CD4-positive, alpha-beta T cell (primary cell): Measurements from ENCODE around the gene CD6. TPM values are rescaled to one million over a fixed set of nuclear protein-coding genes. Genes with fewer than 3 reads are reported as not detected.

Experiments used
- ATAC-seq: fragments of 200-7000 bp; cut with Tn5 transposase; one replicate; pipeline ENCODE4 v1.10.0; 2022; ENCODE audit warnings: mild to moderate bottlenecking; ENCODE audit not compliant: poor library complexity
- CTCF ChIA-PET: fragments of 350-600 bp; sonication (Branson Sonifier 250); formaldehyde crosslinking; loops from one replicate; lab custom pipeline; 2021; ENCODE audit warnings: antibody characterized with exemption, inconsistent platforms; lab: Charles Lee
- POLR2A ChIA-PET: fragments of 350-600 bp; sonication (Branson Sonifier 250); formaldehyde crosslinking; loops from one replicate; lab custom pipeline; 2021; ENCODE audit warnings: antibody characterized with exemption, inconsistent platforms; lab: Charles Lee
- DNase-seq, 14 experiments: peaks; one replicate each; pipeline ENCODE4 v3.0.0-alpha.2; 2013 to 2020; ENCODE audit warnings: mixed read lengths in 2 of 14
- H3K27ac ChIP-seq, 2 donors: one replicate each; pipeline versions ENCODE4 v1.5.1 to v1.7.0; 2013; ENCODE audit warnings: low read length in 2 of 2, low read depth in 1 of 2, mild to moderate bottlenecking in 1 of 2
- H3K27me3 ChIP-seq, 2 experiments: 1 replicate in 1 of 2; 2 replicates in 1 of 2; pipeline versions ENCODE4 v1.6.1 to v1.7.0; 2013; ENCODE audit warnings: low read length in 2 of 2, control low read depth in 1 of 2, mild to moderate bottlenecking in 1 of 2, moderate library complexity in 1 of 2; ENCODE audit not compliant: insufficient read depth in 2 of 2, control insufficient read depth in 1 of 2
- H3K36me3 ChIP-seq: one replicate; pipeline ENCODE4 v1.6.1; 2013; ENCODE audit warnings: low read length, control low read depth; ENCODE audit not compliant: insufficient read depth
- H3K4me1 ChIP-seq: one replicate; pipeline ENCODE4 v1.6.1; 2013; ENCODE audit warnings: low read length, control low read depth; ENCODE audit not compliant: insufficient read depth
- H3K4me3 ChIP-seq: one replicate; pipeline ENCODE4 v1.5.1; 2013; ENCODE audit warnings: mild to moderate bottlenecking, low read length, moderate library complexity
- H3K9me3 ChIP-seq, 2 experiments: 1 replicate in 1 of 2; 2 replicates in 1 of 2; pipeline versions ENCODE4 v1.6.1 to v1.7.0; 2013; ENCODE audit warnings: low read length in 2 of 2, mild to moderate bottlenecking in 2 of 2, control low read depth in 1 of 2, moderate library complexity in 1 of 2; ENCODE audit not compliant: control insufficient read depth in 1 of 2, insufficient read depth in 1 of 2
- H3K27ac Mint-ChIP-seq: one replicate; pipeline ENCODE4 v1.8.0; 2020; ENCODE audit warnings: mixed read lengths
- H3K27me3 Mint-ChIP-seq: one replicate; pipeline ENCODE4 v1.8.0; 2021; ENCODE audit warnings: mixed read lengths
- H3K36me3 Mint-ChIP-seq: one replicate; pipeline ENCODE4 v1.8.0; 2021; ENCODE audit warnings: low read depth, mixed read lengths
- H3K4me1 Mint-ChIP-seq: one replicate; pipeline ENCODE4 v1.8.0; 2021; ENCODE audit warnings: low read depth, mixed read lengths
- H3K4me3 Mint-ChIP-seq: one replicate; pipeline ENCODE4 v1.8.0; 2020; ENCODE audit warnings: mild to moderate bottlenecking, mixed read lengths
- H3K9me3 Mint-ChIP-seq: one replicate; pipeline ENCODE4 v1.8.0; 2020; ENCODE audit warnings: mixed read lengths
- intact Hi-C, 2 experiments: fragments of 100-400 bp; cut with DNase I in 1 of 2; cut with micrococcal nuclease in 1 of 2; formaldehyde crosslinking; loops; one replicate each; pipeline versions ENCODE4 v1.15.1 to v1.9.0; 2023 to 2025; cut with DNase I, micrococcal nuclease
- total RNA-seq, 174 experiments: library from RNA in 2 of 174; stranded (reverse) in 2 of 174; gene quantifications; one replicate each; pipeline ENCODE4 v1.2.3 and lab custom pipeline; 2021 to 2026
- TF ChIP-seq, protein P1 (sequence below): fragments of 200-600 bp; IDR thresholded peaks from one replicate; pipeline ENCODE4 v1.8.0; 2022; ENCODE audit warnings: antibody characterized with exemption, mild to moderate bottlenecking

CD6 gene
- total RNA-seq, 2 experiments from 2014 or later, result 814 to 827 TPM

DNA sequence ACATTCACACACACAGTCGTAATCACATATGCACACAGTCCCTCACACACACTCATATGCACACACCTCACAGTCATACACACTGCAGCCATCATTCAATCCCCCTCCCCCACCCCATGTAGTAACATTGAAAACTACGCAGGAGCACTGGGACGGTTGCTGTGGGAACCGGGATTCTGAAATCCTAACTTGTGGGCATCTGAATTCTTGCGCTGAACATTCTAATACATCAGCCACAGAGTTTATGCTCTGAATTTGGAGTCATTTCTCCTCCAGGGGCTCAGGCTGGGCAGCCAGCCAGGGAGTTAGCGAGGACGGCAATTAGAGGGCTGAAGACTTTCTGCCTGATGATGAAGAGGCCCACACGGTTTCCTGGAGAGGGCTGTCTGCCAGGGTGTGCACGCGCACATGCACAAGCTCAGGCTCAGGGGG is 32.7 kb downstream of the CD6 start:
- peaks cover 69% of the 10 kb centered on the region for H3K36me3 ChIP-seq
- H3K27ac ChIP-seq, result peak overlapping the region; percentile 63 to 71
- TF ChIP-seq, protein P1, sequence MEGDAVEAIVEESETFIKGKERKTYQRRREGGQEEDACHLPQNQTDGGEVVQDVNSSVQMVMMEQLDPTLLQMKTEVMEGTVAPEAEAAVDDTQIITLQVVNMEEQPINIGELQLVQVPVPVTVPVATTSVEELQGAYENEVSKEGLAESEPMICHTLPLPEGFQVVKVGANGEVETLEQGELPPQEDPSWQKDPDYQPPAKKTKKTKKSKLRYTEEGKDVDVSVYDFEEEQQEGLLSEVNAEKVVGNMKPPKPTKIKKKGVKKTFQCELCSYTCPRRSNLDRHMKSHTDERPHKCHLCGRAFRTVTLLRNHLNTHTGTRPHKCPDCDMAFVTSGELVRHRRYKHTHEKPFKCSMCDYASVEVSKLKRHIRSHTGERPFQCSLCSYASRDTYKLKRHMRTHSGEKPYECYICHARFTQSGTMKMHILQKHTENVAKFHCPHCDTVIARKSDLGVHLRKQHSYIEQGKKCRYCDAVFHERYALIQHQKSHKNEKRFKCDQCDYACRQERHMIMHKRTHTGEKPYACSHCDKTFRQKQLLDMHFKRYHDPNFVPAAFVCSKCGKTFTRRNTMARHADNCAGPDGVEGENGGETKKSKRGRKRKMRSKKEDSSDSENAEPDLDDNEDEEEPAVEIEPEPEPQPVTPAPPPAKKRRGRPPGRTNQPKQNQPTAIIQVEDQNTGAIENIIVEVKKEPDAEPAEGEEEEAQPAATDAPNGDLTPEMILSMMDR, result no peak
- Mint-ChIP-seq H3K36me3 (peaks cover 93% of the 10 kb centered on the region), H3K27ac (peak overlapping the region; percentile 95), H3K4me3 (peak overlapping the region; percentile 86), H3K27me3 (no peaks in the 10 kb centered on the region), H3K4me1 (peaks cover 92% of the 10 kb centered on the region), H3K9me3 (no peaks in the 10 kb centered on the region)
- DNase-seq, result peak in 11 of 14 experiments; percentile 40 to 73 (median 55)
- peak overlapping the region; percentile 30 for H3K4me3 ChIP-seq
- ChIA-PET POLR2A (interaction anchor here (0.7 to 5.5 kb wide), 11 partner anchors 10 to 109 kb away, joined by 3 to 47 read pairs (median 5); partner anchors contain the start of gene CD5), CTCF (interaction anchor here (0.8 to 1.7 kb wide), 3 partner anchors 14 to 35 kb away, joined by 3 to 7 read pairs (median 3); no protein-coding TSS in a partner anchor)
- peaks cover 89% of the 10 kb centered on the region for H3K4me1 ChIP-seq
- intact Hi-C loops, result loop anchor here (2.0 kb wide), 4 partner anchors 13 to 33 kb away; partner anchors contain the start of gene CD6 (in 2 of the 2)
- H3K27me3 ChIP-seq, result no peaks in the 10 kb centered on the region
- ATAC-seq, result peak; percentile 59
- H3K9me3 ChIP-seq, result no peaks in the 10 kb centered on the region

DNA sequence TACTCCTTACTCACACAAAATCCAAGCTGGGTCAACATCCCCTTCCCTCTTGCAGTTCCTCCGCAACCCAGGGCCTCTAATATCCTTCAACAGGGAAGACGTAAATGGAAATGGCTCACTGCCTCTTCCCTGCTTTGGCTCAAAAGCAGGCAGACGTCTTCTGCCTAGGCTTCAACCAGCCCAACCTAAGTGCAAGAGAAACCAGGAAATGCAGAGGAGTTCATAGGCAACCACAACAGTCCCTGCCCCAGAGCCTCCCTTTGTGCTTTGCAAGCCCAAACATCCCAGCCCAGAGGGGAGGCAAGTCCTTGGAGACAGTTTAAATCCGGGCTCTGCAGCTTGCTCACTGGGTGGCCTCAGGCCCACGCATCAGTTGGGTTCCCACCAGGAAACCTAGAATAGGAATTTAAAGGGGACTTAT is 33.3 kb downstream of the CD6 start:
- Histone ChIP-seq H3K36me3 (peaks cover 74% of the 10 kb centered on the region), H3K4me3 (peak overlapping the region; percentile 30), H3K9me3 (no peaks in the 10 kb centered on the region), H3K27ac (peak overlapping the region; percentile 63 to 71), H3K4me1 (peaks cover 89% of the 10 kb centered on the region), H3K27me3 (no peaks in the 10 kb centered on the region)
- H3K4me1 Mint-ChIP-seq, result peaks cover 89% of the 10 kb centered on the region
- peaks cover 93% of the 10 kb centered on the region for H3K36me3 Mint-ChIP-seq
- intact Hi-C loops, result loop anchor here (2.0 kb wide), 4 partner anchors 14 to 34 kb away; partner anchors contain the start of gene CD6 (in 2 of the 2)
- H3K9me3 Mint-ChIP-seq, result no peaks in the 10 kb centered on the region
- peak overlapping the region; percentile 95 for H3K27ac Mint-ChIP-seq
- CTCF ChIA-PET, result interaction anchor here (0.8 to 1.7 kb wide), 3 partner anchors 35 to 125 kb away, joined by 3 to 7 read pairs (median 3); no protein-coding TSS in a partner anchor
- DNase-seq (peak in 7 of 14 experiments; percentile 35 to 77 (median 61)), ATAC-seq (peak; percentile 70)
- H3K27me3 Mint-ChIP-seq, result no peaks in the 10 kb centered on the region
- H3K4me3 Mint-ChIP-seq, result peak overlapping the region; percentile 86
- POLR2A ChIA-PET, result interaction anchor here (0.7 to 5.5 kb wide), 12 partner anchors 9 to 97 kb away, joined by 3 to 47 read pairs (median 8); partner anchors contain the start of gene CD5
- TF ChIP-seq, protein P1, result no peak

DNA sequence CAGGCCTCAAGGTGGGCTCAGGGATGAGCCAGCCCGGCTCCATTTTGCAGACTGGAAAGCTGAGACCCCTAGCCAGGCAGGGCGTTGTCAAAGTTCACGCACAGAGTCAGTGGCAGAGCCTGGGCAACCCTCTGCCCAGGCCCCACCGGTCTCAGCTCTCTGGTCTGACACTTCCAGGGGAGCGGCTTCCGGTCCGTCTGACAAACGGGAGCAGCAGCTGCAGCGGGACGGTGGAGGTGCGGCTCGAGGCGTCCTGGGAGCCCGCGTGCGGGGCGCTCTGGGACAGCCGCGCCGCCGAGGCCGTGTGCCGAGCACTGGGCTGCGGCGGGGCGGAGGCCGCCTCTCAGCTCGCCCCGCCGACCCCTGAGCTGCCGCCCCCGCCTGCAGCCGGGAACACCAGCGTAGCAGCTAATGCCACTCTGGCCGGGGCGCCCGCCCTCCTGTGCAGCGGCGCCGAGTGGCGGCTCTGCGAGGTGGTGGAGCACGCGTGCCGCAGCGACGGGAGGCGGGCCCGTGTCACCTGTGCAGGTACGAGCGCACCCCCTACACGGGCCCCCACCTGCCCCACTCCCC is 36.0 kb downstream of the CD6 start:
- Mint-ChIP-seq H3K36me3 (peaks cover 93% of the 10 kb centered on the region), H3K4me1 (peaks cover 84% of the 10 kb centered on the region), H3K27ac (peak overlapping the region; percentile 95), H3K9me3 (no peaks in the 10 kb centered on the region), H3K27me3 (no peaks in the 10 kb centered on the region), H3K4me3 (peak overlapping the region; percentile 62)
- Histone ChIP-seq H3K36me3 (peaks cover 79% of the 10 kb centered on the region), H3K4me3 (no peak overlapping the region), H3K4me1 (peaks cover 83% of the 10 kb centered on the region), H3K27me3 (no peaks in the 10 kb centered on the region), H3K27ac (peak overlapping the region; percentile 38 to 45), H3K9me3 (no peaks in the 10 kb centered on the region)
- TF ChIP-seq, protein P1, result no peak
- DNase-seq, result peak in 1 of 14 experiments; percentile 51
- ChIA-PET POLR2A (interaction anchor here (0.6 to 5.5 kb wide), 6 partner anchors 12 to 121 kb away, joined by 3 to 34 read pairs (median 4); no protein-coding TSS in a partner anchor), CTCF (interaction anchor here (0.8 to 1.6 kb wide), 4 partner anchors 13 to 57 kb away, joined by 3 to 4 read pairs (median 3); no protein-coding TSS in a partner anchor)
- ATAC-seq, result peak; percentile 11
- intact Hi-C loops, result no loop called here
